Neuronal stem cell (in vitro differentiated cells): ENCODE measurements around the gene CDH15.

Experiments used
- DNase-seq: peaks from one replicate; pipeline ENCODE4 v3.0.0-alpha.2; 2013; ENCODE audit warnings: low spot score
- H2AFZ ChIP-seq: one replicate; pipeline ENCODE4 v1.6.1; 2013; ENCODE audit warnings: mild to moderate bottlenecking, low read length, inconsistent platforms
- H2AK5ac ChIP-seq: 2 replicates; pipeline ENCODE4 v1.6.1; 2013; ENCODE audit warnings: low read depth, mild to moderate bottlenecking, inconsistent platforms, low read length, moderate library complexity, mixed read lengths
- H2BK120ac ChIP-seq: 2 replicates; pipeline ENCODE4 v1.6.1; 2013; ENCODE audit warnings: low read depth, mild to moderate bottlenecking, inconsistent platforms, low read length, moderate library complexity, mixed read lengths
- H2BK12ac ChIP-seq: one replicate; pipeline ENCODE4 v1.6.1; 2013; ENCODE audit warnings: low read length, inconsistent platforms
- H2BK15ac ChIP-seq: 2 replicates; pipeline ENCODE4 v1.6.1; 2013; ENCODE audit warnings: mild to moderate bottlenecking, low read length, inconsistent platforms, mixed read lengths
- H2BK5ac ChIP-seq: one replicate; pipeline ENCODE4 v1.6.1; 2013; ENCODE audit warnings: inconsistent platforms, mild to moderate bottlenecking, low read length, moderate library complexity
- H3K14ac ChIP-seq: one replicate; pipeline ENCODE4 v1.6.1; 2013; ENCODE audit warnings: low read length, inconsistent platforms
- H3K18ac ChIP-seq: 2 replicates; pipeline ENCODE4 v1.6.1; 2013; ENCODE audit warnings: low read length, inconsistent platforms
- H3K23ac ChIP-seq: 2 replicates; pipeline ENCODE4 v1.6.1; 2013; ENCODE audit warnings: low read depth, mild to moderate bottlenecking, mixed read lengths, low read length, inconsistent platforms; ENCODE audit not compliant: poor library complexity
- H3K27ac ChIP-seq: replicated peaks from 3 replicates; pipeline ENCODE4 v1.5.1; 2013; ENCODE audit warnings: low read length, inconsistent platforms
- H3K27me3 ChIP-seq, 3 experiments: 2 replicates each; pipeline ENCODE4 v1.6.1; 2013; ENCODE audit warnings: low read length in 3 of 3, mild to moderate bottlenecking in 2 of 3, inconsistent platforms in 1 of 3, low read depth in 1 of 3, mixed read lengths in 1 of 3, moderate library complexity in 1 of 3; ENCODE audit not compliant: control insufficient read depth in 3 of 3, insufficient read depth in 3 of 3
- H3K36me3 ChIP-seq, 2 donors: replicated peaks in 1 of 2; 2 replicates each; pipeline ENCODE4 v1.6.1; 2013; ENCODE audit warnings: low read length in 2 of 2; ENCODE audit not compliant: control insufficient read depth in 2 of 2, insufficient read depth in 2 of 2
- H3K4ac ChIP-seq: 2 replicates; pipeline ENCODE4 v1.6.1; 2013; ENCODE audit warnings: inconsistent platforms, mild to moderate bottlenecking, low read length, moderate library complexity
- H3K4me1 ChIP-seq, 2 donors: 1 replicate in 1 of 2; 2 replicates in 1 of 2; pipeline ENCODE4 v1.6.1; 2013; ENCODE audit warnings: low read length in 2 of 2, low read depth in 1 of 2; ENCODE audit not compliant: control insufficient read depth in 2 of 2, insufficient read depth in 1 of 2
- H3K4me2 ChIP-seq: one replicate; pipeline ENCODE4 v1.6.1; 2013; ENCODE audit warnings: mild to moderate bottlenecking, low read length, inconsistent platforms; ENCODE audit not compliant: insufficient read depth, poor library complexity, severe bottlenecking
- H3K4me3 ChIP-seq, 2 donors: 2 replicates each; pipeline ENCODE4 v1.5.1; 2013; ENCODE audit warnings: low read length in 2 of 2, mild to moderate bottlenecking in 2 of 2, inconsistent platforms in 1 of 2, moderate library complexity in 1 of 2
- H3K79me1 ChIP-seq: one replicate; pipeline ENCODE4 v1.6.1; 2013; ENCODE audit warnings: low read depth, mild to moderate bottlenecking, inconsistent platforms, low read length, moderate library complexity
- H3K9ac ChIP-seq: one replicate; pipeline ENCODE4 v1.6.1; 2013; ENCODE audit warnings: mild to moderate bottlenecking, low read depth, low read length, inconsistent platforms; ENCODE audit not compliant: poor library complexity
- H3K9me3 ChIP-seq, 2 donors: replicated peaks in 1 of 2; 2 replicates each; pipeline versions ENCODE3 to v1.6.1; 2013; ENCODE audit warnings: low read length in 2 of 2, mild to moderate bottlenecking in 2 of 2, inconsistent platforms in 1 of 2, low read depth in 1 of 2, mixed read lengths in 1 of 2, moderate library complexity in 1 of 2; ENCODE audit not compliant: control insufficient read depth in 2 of 2, insufficient read depth in 1 of 2
- H4K8ac ChIP-seq: one replicate; pipeline ENCODE4 v1.6.1; 2013; ENCODE audit warnings: low read depth, mild to moderate bottlenecking, inconsistent platforms, low read length, moderate library complexity
- H4K91ac ChIP-seq: one replicate; pipeline ENCODE4 v1.6.1; 2013; ENCODE audit warnings: low read length, low read depth, mild to moderate bottlenecking, inconsistent platforms; ENCODE audit not compliant: poor library complexity
- WGBS, 2 donors: extraction: QIAGEN DNeasy Blood & Tissue Kit; methylation state at CpG; one replicate each; pipeline ENCODE4 v1.1.7; 2013; ENCODE audit warnings: missing lambda C conversion rate in 2 of 2, mixed read lengths in 1 of 2; ENCODE audit not compliant: insufficient read length in 2 of 2, insufficient replicate concordance in 1 of 2; ENCODE audit errors: extremely low coverage in 2 of 2; 5-methylcytosine and 5-hydroxymethylcytosine counted together

The CDH15 gene

GRCh38 chr16:89200850-89201411, 29.4 kb downstream of the CDH15 start:
- Histone ChIP-seq H3K36me3 (no peaks in the 10 kb centered on the region), H3K9me3 (peaks cover 6 to 7% of the 10 kb centered on the region in 2 donors), H3K14ac (no peak overlapping the region), H3K79me1 (peaks cover 2% of the 10 kb centered on the region), H3K4ac (no peak overlapping the region), H3K4me2 (peak overlapping the region; percentile 80), H3K4me1 (peaks cover 3 to 22% of the 10 kb centered on the region in 2 donors), H3K27me3 (peaks cover 15 to 56% (median 43%) of the 10 kb centered on the region in 3 experiments), H2BK15ac (peak overlapping the region; percentile 3), H4K8ac (peak overlapping the region; percentile 3), H4K91ac (no peak overlapping the region), H3K18ac (peak overlapping the region; percentile 83), H2BK5ac (peak overlapping the region; percentile 53), H3K23ac (peak overlapping the region; percentile 1), H3K9ac (peak overlapping the region; percentile 84), H3K4me3 (peak overlapping the region; percentile 46 to 84), H2BK12ac (peak overlapping the region; percentile 58), H2AK5ac (no peak overlapping the region), H2AFZ (peak overlapping the region; percentile 86), H2BK120ac (no peak overlapping the region), H3K27ac (no peak overlapping the region)
- DNase-seq = no peak
- no CpG with 5 or more reads among the region's 58 CpGs for WGBS, 2 donors

GRCh38 chr16:89201439-89202377, 30.2 kb downstream of the CDH15 start:
- H2BK120ac ChIP-seq = no peak overlapping the region
- H2AFZ ChIP-seq = peak overlapping the region; percentile 86
- no peak overlapping the region for H3K27ac ChIP-seq
- no peak overlapping the region for H4K91ac ChIP-seq
- peak overlapping the region; percentile 46 to 84 for H3K4me3 ChIP-seq
- peak overlapping the region; percentile 24 for H2BK5ac ChIP-seq
- peak; percentile 84 for DNase-seq
- H3K23ac ChIP-seq = no peak overlapping the region
- H4K8ac ChIP-seq = peak overlapping the region; percentile 3
- H3K14ac ChIP-seq = peak overlapping the region; percentile 21
- H3K9ac ChIP-seq = peak overlapping the region; percentile 84
- peak overlapping the region; percentile 83 for H3K18ac ChIP-seq
- H3K36me3 ChIP-seq = no peaks in the 10 kb centered on the region
- peaks cover 15 to 56% (median 43%) of the 10 kb centered on the region in 3 experiments for H3K27me3 ChIP-seq
- H3K4ac ChIP-seq = no peak overlapping the region
- H2BK12ac ChIP-seq = peak overlapping the region; percentile 58
- H3K79me1 ChIP-seq = peaks cover 2% of the 10 kb centered on the region
- no peak overlapping the region for H2BK15ac ChIP-seq
- H3K4me1 ChIP-seq = peaks cover 3 to 22% of the 10 kb centered on the region in 2 donors
- no CpG with 5 or more reads among the region's 111 CpGs for WGBS, 2 donors
- H2AK5ac ChIP-seq = no peak overlapping the region
- peaks cover 6 to 7% of the 10 kb centered on the region in 2 donors for H3K9me3 ChIP-seq
- H3K4me2 ChIP-seq = peak overlapping the region; percentile 80

- Histone ChIP-seq H3K14ac (no peak overlapping the region), H2AK5ac (no peak overlapping the region), H3K27ac (no peak overlapping the region), H3K27me3 (peaks cover 15 to 48% (median 43%) of the 10 kb centered on the region in 3 experiments), H4K91ac (no peak overlapping the region), H3K4ac (no peak overlapping the region), H3K36me3 (no peaks in the 10 kb centered on the region), H3K4me3 (peak overlapping the region in 1 of 2 donors; percentile 29), H2AFZ (peak overlapping the region; percentile 73), H3K18ac (no peak overlapping the region), H3K4me1 (peaks cover 3 to 22% of the 10 kb centered on the region in 2 donors), H2BK5ac (no peak overlapping the region), H3K4me2 (no peak overlapping the region), H2BK15ac (no peak overlapping the region), H2BK12ac (no peak overlapping the region), H3K9ac (no peak overlapping the region), H4K8ac (no peak overlapping the region), H2BK120ac (no peak overlapping the region), H3K23ac (no peak overlapping the region), H3K79me1 (peaks cover 2% of the 10 kb centered on the region), H3K9me3 (peaks cover 6 to 7% of the 10 kb centered on the region in 2 donors)
- no CpG with 5 or more reads among the region's 49 CpGs for WGBS, 2 donors
- DNase-seq = no peak
Observed at GRCh38 chr16:89202422-89203215, 31.1 kb downstream of the CDH15 start.
